Transverse colon (tissue), 4 donors: ENCODE results near the gene TRPT1. TPM values are rescaled to one million over a fixed set of nuclear protein-coding genes. Genes with fewer than 3 reads are reported as not detected.
A peak's percentile ranks its signal among the peaks of the same experiment; 100 is the strongest.

Experiments used
- DNase-seq: peaks from one replicate; pipeline ENCODE4 v3.0.0-alpha.2; 2019
- H3K27ac ChIP-seq, 4 donors: fragments of 200-600 bp; sonication (generic); 2 replicates each; pipeline ENCODE4 v1.5.1; 2016 to 2018; ENCODE audit warnings: inconsistent platforms in 4 of 4
- H3K27me3 ChIP-seq: fragments of 200-600 bp; sonication (generic); 2 replicates; pipeline ENCODE4 v1.5.1; 2017; ENCODE audit warnings: inconsistent platforms
- H3K36me3 ChIP-seq, 4 donors: fragments of 200-600 bp; sonication (generic); 2 replicates each; pipeline ENCODE4 v1.5.1; 2017 to 2019; ENCODE audit warnings: inconsistent platforms in 4 of 4
- H3K4me1 ChIP-seq, 4 donors: fragments of 200-600 bp; sonication (generic); 2 replicates each; pipeline ENCODE4 v1.5.1; 2017 to 2020; ENCODE audit warnings: inconsistent platforms in 4 of 4
- H3K4me3 ChIP-seq, 4 donors: fragments of 200-600 bp; sonication (generic); 1 replicate in 1 of 4; 2 replicates in 3 of 4; pipeline versions ENCODE4 v1.5.1 to v1.6.1; 2017 to 2019; ENCODE audit warnings: inconsistent platforms in 4 of 4
- H3K9me3 ChIP-seq, 2 donors: fragments of 200-600 bp; sonication (generic); 2 replicates each; pipeline ENCODE4 v1.5.1; 2017 to 2019; ENCODE audit warnings: inconsistent platforms in 2 of 2
- EP300 ChIP-seq: sonication (generic); formaldehyde crosslinking; IDR thresholded peaks from one replicate; pipeline ENCODE4 v1.6.1; 2017; ENCODE audit warnings: antibody characterized with exemption, low read depth
- POLR2A ChIP-seq: fragments of 450-650 bp; IDR thresholded peaks from one replicate; pipeline ENCODE4 v1.6.1; 2016; ENCODE audit warnings: antibody characterized with exemption, mild to moderate bottlenecking, moderate library complexity
- POLR2AphosphoS5 ChIP-seq, 3 donors: sonication (generic); formaldehyde crosslinking; IDR thresholded peaks; one replicate each; pipeline ENCODE4 v1.6.1; 2016; ENCODE audit warnings: antibody characterized with exemption in 3 of 3
- WGBS, 2 donors: methylation state at CpG; one replicate each; pipeline ENCODE4 v1.1.5; 2018; ENCODE audit warnings: low coverage in 1 of 2; 5-methylcytosine and 5-hydroxymethylcytosine counted together
- in situ Hi-C, 4 donors: fragments of 200-750 bp; cut with MboI; loops; one replicate each; pipeline versions ENCODE4 v1.15.0 to v1.15.1; 2017; ENCODE audit warnings: low sequenced_read_pairs in 3 of 4, low pct_ligation_motif_present in 1 of 4, low pct_unique_long_range_greater_than_20kb in 1 of 4
- intact Hi-C: fragments of 100-400 bp; cut with DNase I; formaldehyde crosslinking; loops from one replicate; pipeline ENCODE4 v1.15.1; 2023; ENCODE audit warnings: low total_unique reads
- total RNA-seq, 4 donors: library from RNA; depleted of rRNA; stranded (reverse); fragments of >200 nt; gene quantifications; one replicate each; pipeline ENCODE4 v1.1.0, GENCODE V29; 2016
- TF ChIP-seq, protein P1 (sequence below), 5 experiments: fragments of 200-600 bp in 3 of 5; fragments of 450-650 bp in 2 of 5; sonication (generic) in 3 of 5; IDR thresholded peaks; 1 replicate in 2 of 5; 2 replicates in 3 of 5; pipeline ENCODE4 v1.5.1; 2016 to 2017; ENCODE audit warnings: antibody characterized with exemption in 5 of 5, inconsistent platforms in 3 of 5, mild to moderate bottlenecking in 2 of 5, moderate library complexity in 1 of 5

Gene TRPT1
- total RNA-seq, 4 donors from 2014 or later, result 82.4 to 113 (median 99.1) TPM

DNA sequence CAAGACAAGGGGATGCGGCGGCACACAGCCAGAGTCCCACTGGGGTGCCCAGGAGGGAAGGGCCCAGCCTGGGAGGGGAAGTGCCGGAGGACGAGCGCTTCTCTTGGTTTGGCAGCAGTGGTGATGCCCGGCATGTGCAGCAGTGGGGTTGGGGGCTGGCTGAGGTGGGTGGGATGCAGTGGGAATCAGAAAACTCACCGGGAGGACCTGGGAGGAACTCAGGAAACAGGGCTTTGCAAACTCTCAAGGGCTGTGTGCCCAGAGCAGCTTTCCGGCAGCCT, 16.5 kb downstream of the TRPT1 start:
- H3K27me3 ChIP-seq, result no peaks in the 10 kb centered on the region
- TF ChIP-seq EP300, result no peak
- TF ChIP-seq, protein P1, sequence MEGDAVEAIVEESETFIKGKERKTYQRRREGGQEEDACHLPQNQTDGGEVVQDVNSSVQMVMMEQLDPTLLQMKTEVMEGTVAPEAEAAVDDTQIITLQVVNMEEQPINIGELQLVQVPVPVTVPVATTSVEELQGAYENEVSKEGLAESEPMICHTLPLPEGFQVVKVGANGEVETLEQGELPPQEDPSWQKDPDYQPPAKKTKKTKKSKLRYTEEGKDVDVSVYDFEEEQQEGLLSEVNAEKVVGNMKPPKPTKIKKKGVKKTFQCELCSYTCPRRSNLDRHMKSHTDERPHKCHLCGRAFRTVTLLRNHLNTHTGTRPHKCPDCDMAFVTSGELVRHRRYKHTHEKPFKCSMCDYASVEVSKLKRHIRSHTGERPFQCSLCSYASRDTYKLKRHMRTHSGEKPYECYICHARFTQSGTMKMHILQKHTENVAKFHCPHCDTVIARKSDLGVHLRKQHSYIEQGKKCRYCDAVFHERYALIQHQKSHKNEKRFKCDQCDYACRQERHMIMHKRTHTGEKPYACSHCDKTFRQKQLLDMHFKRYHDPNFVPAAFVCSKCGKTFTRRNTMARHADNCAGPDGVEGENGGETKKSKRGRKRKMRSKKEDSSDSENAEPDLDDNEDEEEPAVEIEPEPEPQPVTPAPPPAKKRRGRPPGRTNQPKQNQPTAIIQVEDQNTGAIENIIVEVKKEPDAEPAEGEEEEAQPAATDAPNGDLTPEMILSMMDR (IDR thresholded peaks at IDR 0.05), result no peak
- no peak for TF ChIP-seq POLR2A
- no peak for TF ChIP-seq POLR2AphosphoS5 (IDR thresholded peaks at IDR 0.05)
- no peak overlapping the region for H3K4me3 ChIP-seq
- no peak for DNase-seq
- no peaks in the 10 kb centered on the region for H3K36me3 ChIP-seq
- peaks cover 7 to 33% (median 28%) of the 10 kb centered on the region in 4 donors for H3K4me1 ChIP-seq
- 88 to 100% methylated on average over 3 to 8 of the region's 8 CpGs for WGBS, 2 donors
- in situ Hi-C loops (loop anchor here in 1 of 4 donors (10.0 kb wide), 1 partner anchor 85 kb away; the partner anchor contains the start of gene KCNK4), intact Hi-C loops (no loop called here)
- H3K9me3 ChIP-seq, result no peaks in the 10 kb centered on the region
- no peak overlapping the region for H3K27ac ChIP-seq

DNA sequence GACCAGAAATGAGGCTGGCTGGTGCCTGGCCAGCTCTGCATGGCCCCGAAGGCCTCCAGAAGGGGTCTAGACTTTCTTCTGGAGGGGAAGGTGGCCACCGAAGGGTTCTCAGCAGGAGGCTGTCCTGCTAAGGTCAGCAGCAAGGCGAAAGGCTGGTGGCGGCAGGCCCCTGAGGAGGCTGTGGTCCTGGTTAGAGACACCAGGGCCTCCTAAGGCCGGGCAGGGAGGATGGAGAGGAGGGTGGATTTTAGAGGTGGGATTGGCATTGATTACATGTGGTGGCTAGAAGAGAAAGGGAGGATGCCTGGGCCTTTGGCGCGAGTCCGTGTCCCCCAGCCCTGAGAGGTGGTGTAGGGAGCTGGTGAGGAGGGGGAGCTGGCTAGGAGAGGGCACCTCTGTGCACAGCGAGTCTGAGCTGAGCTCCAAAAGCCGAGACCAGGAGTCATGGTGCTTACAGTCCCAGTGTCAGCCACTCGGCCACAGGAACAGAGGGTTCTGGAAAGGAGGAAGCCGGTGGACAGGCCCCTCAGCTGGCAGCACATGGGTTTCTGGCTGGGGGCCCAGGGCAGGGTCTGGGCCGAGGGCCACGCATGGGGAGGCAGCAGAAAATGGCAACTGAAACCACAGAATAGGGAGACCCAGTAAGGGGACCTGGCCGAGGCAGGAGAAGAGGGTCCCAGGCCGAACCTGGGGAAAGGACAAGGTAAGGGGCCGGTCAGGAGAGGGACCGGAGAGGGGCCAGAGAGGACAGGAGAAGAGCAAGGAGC, 17.0 kb downstream of the TRPT1 start:
- 87 to 88% methylated on average over 11 to 18 of the region's 18 CpGs for WGBS, 2 donors
- Histone ChIP-seq H3K36me3 (peaks cover 0 to 3% (median under 1%) of the 10 kb centered on the region in 4 donors), H3K4me1 (peaks cover 7 to 38% (median 33%) of the 10 kb centered on the region in 4 donors), H3K9me3 (no peaks in the 10 kb centered on the region), H3K27me3 (no peaks in the 10 kb centered on the region), H3K27ac (peak overlapping the region in 3 of 4 donors; percentile 73 to 85 (median 79)), H3K4me3 (no peak overlapping the region)
- TF ChIP-seq POLR2AphosphoS5 (IDR thresholded peaks at IDR 0.05) (no peak), EP300 (no peak), POLR2A (no peak)
- TF ChIP-seq, protein P1 (IDR thresholded peaks at IDR 0.05), result no peak
- in situ Hi-C loops (loop anchor here in 1 of 4 donors (10.0 kb wide), 1 partner anchor 86 kb away; the partner anchor contains the start of gene KCNK4), intact Hi-C loops (no loop called here)
- DNase-seq, result no peak

DNA sequence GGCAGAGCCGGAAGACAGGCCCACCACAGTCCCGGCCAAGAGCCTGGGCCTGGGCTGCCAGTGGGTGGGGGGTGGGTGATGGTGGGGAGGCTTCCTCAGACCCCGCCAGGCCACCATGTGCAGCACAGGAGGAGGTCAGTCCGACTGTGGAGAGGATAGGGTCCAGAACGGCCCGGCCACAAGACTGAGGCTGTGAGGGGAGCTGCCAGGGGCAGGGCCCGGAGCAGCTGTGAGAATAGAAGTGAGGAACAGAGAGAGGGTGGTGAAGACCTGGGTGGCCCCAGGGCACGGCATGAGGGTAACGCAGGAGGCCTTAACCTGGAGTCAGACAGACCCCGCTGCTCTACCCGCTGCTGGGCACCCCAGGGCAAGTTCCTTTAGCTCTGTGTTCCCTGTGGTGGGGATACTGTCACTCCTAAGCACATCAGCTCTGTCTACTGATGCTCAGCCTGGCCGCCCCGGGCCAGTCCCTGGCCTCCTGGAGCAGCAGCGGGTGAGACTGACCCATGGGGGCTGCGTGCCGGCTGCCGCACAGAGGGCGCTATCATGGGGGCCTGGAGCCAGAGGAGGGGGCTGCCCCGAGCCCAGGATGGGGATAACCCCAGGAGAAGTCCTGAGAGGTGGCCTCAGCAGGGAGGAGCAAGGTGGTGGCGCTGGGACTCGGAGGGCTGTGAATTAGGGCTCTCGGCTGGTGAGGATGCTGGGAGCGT, 17.7 kb downstream of the TRPT1 start:
- WGBS, 2 donors, result 83 to 100% methylated on average over 2 to 23 of the region's 23 CpGs
- TF ChIP-seq POLR2A (no peak), EP300 (no peak), POLR2AphosphoS5 (IDR thresholded peaks at IDR 0.05) (no peak)
- TF ChIP-seq, protein P1 (IDR thresholded peaks at IDR 0.05), result no peak
- in situ Hi-C loops (loop anchor here in 1 of 4 donors (10.0 kb wide), 1 partner anchor 87 kb away; the partner anchor contains the start of gene KCNK4), intact Hi-C loops (no loop called here)
- DNase-seq, result no peak
- Histone ChIP-seq H3K27ac (peak overlapping the region; percentile 73 to 85 (median 80)), H3K4me3 (peak overlapping the region in 2 of 4 donors; percentile 34 to 52), H3K4me1 (peaks cover 7 to 38% (median 34%) of the 10 kb centered on the region in 4 donors), H3K27me3 (no peaks in the 10 kb centered on the region), H3K36me3 (peaks cover 0 to 11% (median 4%) of the 10 kb centered on the region in 4 donors), H3K9me3 (no peaks in the 10 kb centered on the region)
